Muscle of arm (tissue), 12 donors: Measurements from ENCODE around the gene KAZALD1. TPM values are rescaled to one million over a fixed set of nuclear protein-coding genes. Genes with fewer than 3 reads are reported as not detected.

Experiments
- polyA plus RNA-seq, 12 donors: library from polyadenylated mRNA; unstranded; fragments of 120-200 nt; gene quantifications; one replicate each; pipeline ENCODE4 v1.2.1, GENCODE V29; 2013; ENCODE audit not compliant: insufficient read length in 12 of 12

Gene KAZALD1
- polyA plus RNA-seq, 12 donors: 22.4 to 44.3 (median 30.7) TPM; not detected in 1

Other genes starting within 250 kb of the KAZALD1 start
- gene SLF2, start 149.0 kb upstream of the KAZALD1 start, polyA plus RNA-seq: 100 to 1,000 TPM in 4 of 12 donors, 10 to 100 TPM in 7, not detected in 1; 58.1 to 130 (median 89.5) TPM
- 10 to 100 TPM in 2 of 12 donors, 1 to 10 TPM in 9, not detected in 1; 5.1 to 64.2 (median 6.4) TPM for gene SEMA4G, start 92.5 kb upstream of the KAZALD1 start, polyA plus RNA-seq
- gene MRPL43, start 74.5 kb upstream of the KAZALD1 start, polyA plus RNA-seq: 10 to 100 TPM in 11 of 12 donors, not detected in 1; 51.2 to 82.6 (median 60.8) TPM
- gene TWNK, start 74.4 kb upstream of the KAZALD1 start, polyA plus RNA-seq: 10 to 100 TPM in 5 of 12 donors, 1 to 10 TPM in 6, not detected in 1; 5.7 to 11.2 (median 9.7) TPM
- gene LZTS2, start 62.2 kb upstream of the KAZALD1 start, polyA plus RNA-seq: 10 to 100 TPM in 11 of 12 donors, not detected in 1; 39.6 to 66.4 (median 47.8) TPM
- gene PDZD7, start 30.9 kb upstream of the KAZALD1 start, polyA plus RNA-seq: 1 to 10 TPM in 6 of 12 donors, under 1 TPM in 4, not detected in 2; 0.34 to 2.5 (median 1.5) TPM
- gene SFXN3, start 30.8 kb upstream of the KAZALD1 start, polyA plus RNA-seq: 10 to 100 TPM in 11 of 12 donors, not detected in 1; 17.8 to 63.0 (median 21.3) TPM
- gene TLX1, start 69.3 kb downstream of the KAZALD1 start, polyA plus RNA-seq: not detected
- gene LBX1, start 167.5 kb downstream of the KAZALD1 start, polyA plus RNA-seq: 10 to 100 TPM in 1 of 12 donors, 1 to 10 TPM in 10, not detected in 1; 2.5 to 11.3 (median 7.0) TPM